A549 (cell line): ENCODE data around the gene OTUD7B. TPM values are rescaled to one million over a fixed set of nuclear protein-coding genes. Genes with fewer than 3 reads are reported as not detected.

Experiments used
- ATAC-seq, 2 experiments: fragments of 200-7000 bp in 1 of 2; fragments of >200 bp in 1 of 2; cut with Nextera tagmentation in 1 of 2; cut with Tn5 transposase in 1 of 2; 3 replicates each; pipeline versions ENCODE4 v1.8.0 to v1.9.1; 2018 to 2020; ENCODE audit warnings: mild to moderate bottlenecking in 1 of 2, moderate library complexity in 1 of 2
- CTCF ChIA-PET: fragments of 300-600 bp; sonication (Branson Sonifier 250); formaldehyde crosslinking; extraction: SDS; loops from one replicate; lab custom pipeline; 2021; ENCODE audit warnings: antibody characterized with exemption, inconsistent platforms; lab: Yijun Ruan, JAX
- POLR2A ChIA-PET: fragments of 350-600 bp; formaldehyde crosslinking; extraction: SDS; loops from one replicate; lab custom pipeline; 2021; ENCODE audit warnings: antibody characterized with exemption, inconsistent platforms; lab: Yijun Ruan, JAX
- DNase-seq, 2 experiments: peaks; one replicate each; pipeline versions ENCODE4 v3.0.0 to v3.0.0-alpha.2; 2011 to 2016; ENCODE audit warnings: low read depth in 1 of 2, low spot score in 1 of 2
- FAIRE-seq: peaks from 2 replicates; lab custom pipeline; 2011; peaks lifted over from hg19 to GRCh38; lab: Jason Lieb, UNC
- H3K27ac ChIP-seq, 2 experiments: fragments of >200 bp; sonication (Bioruptor Twin); formaldehyde crosslinking; 3 replicates each; pipeline ENCODE4 v1.5.1; 2016 to 2017
- H3K4me1 ChIP-seq: fragments of >200 bp; sonication (Bioruptor Twin); formaldehyde crosslinking; 3 replicates; pipeline ENCODE4 v1.6.1; 2016
- H3K4me2 ChIP-seq: fragments of >200 bp; sonication (Bioruptor Twin); formaldehyde crosslinking; 3 replicates; pipeline ENCODE4 v1.6.1; 2016
- H3K4me3 ChIP-seq: fragments of >200 bp; sonication (Bioruptor Twin); formaldehyde crosslinking; 3 replicates; pipeline ENCODE4 v1.5.1; 2016
- H3K9me3 ChIP-seq: fragments of >200 bp; sonication (Bioruptor Twin); formaldehyde crosslinking; 3 replicates; pipeline ENCODE4 v1.6.1; 2016
- BHLHE40 ChIP-seq: IDR thresholded peaks from 2 replicates; pipeline ENCODE4 v1.6.1; 2012; ENCODE audit warnings: low read depth, low read length, inconsistent platforms
- CBX8 ChIP-seq: fragments of 200-600 bp; sonication (generic); IDR thresholded peaks from 2 replicates; pipeline ENCODE4 v1.6.1; 2016
- CEBPB ChIP-seq, 2 experiments: fragments of >200 bp in 1 of 2; sonication (Bioruptor Twin) in 1 of 2; formaldehyde crosslinking in 1 of 2; IDR thresholded peaks; 2 replicates each; pipeline ENCODE4 v1.6.1; 2012 to 2016
- EHMT2 ChIP-seq: fragments of 200-600 bp; sonication (generic); IDR thresholded peaks from 2 replicates; pipeline ENCODE4 v1.6.1; 2016; ENCODE audit warnings: antibody characterized with exemption, low read depth, mild to moderate bottlenecking, moderate library complexity
- ESRRA ChIP-seq: fragments of 150-350 bp; IDR thresholded peaks from 2 replicates; pipeline ENCODE4 v1.6.1; 2014; ENCODE audit warnings: mild to moderate bottlenecking, low read length, borderline replicate concordance
- FOXS1 ChIP-seq: fragments of 250-450 bp; sonication (Bioruptor Pico); IDR thresholded peaks from 2 replicates; pipeline ENCODE4 v1.5.0; 2020; ENCODE audit warnings: mild to moderate bottlenecking, moderate library complexity
- GATA3 ChIP-seq: IDR thresholded peaks from 2 replicates; pipeline ENCODE4 v1.6.1; 2012; ENCODE audit warnings: borderline replicate concordance
- HOXA7 ChIP-seq: fragments of 250-450 bp; sonication (Bioruptor Pico); IDR thresholded peaks from 2 replicates; pipeline ENCODE4 v1.5.0; 2020; ENCODE audit warnings: mild to moderate bottlenecking, moderate library complexity
- JUN ChIP-seq, 2 experiments: fragments of >200 bp; sonication (Bioruptor Twin); formaldehyde crosslinking; IDR thresholded peaks; 2 replicates in 1 of 2; 3 replicates in 1 of 2; pipeline ENCODE4 v1.6.1; 2016 to 2017
- JUNB ChIP-seq: fragments of >200 bp; sonication (Bioruptor Twin); formaldehyde crosslinking; IDR thresholded peaks from 2 replicates; pipeline ENCODE4 v1.6.1; 2016
- KDM5A ChIP-seq: fragments of 200-600 bp; sonication (generic); IDR thresholded peaks from 2 replicates; pipeline ENCODE4 v1.6.1; 2016; ENCODE audit warnings: antibody characterized with exemption, mild to moderate bottlenecking
- MAFK ChIP-seq: fragments of 450-650 bp; IDR thresholded peaks from 2 replicates; pipeline ENCODE4 v1.6.1; 2014; ENCODE audit not compliant: partially characterized antibody
- MYC ChIP-seq: IDR thresholded peaks from 2 replicates; pipeline ENCODE4 v1.6.1; 2012; ENCODE audit warnings: mild to moderate bottlenecking, inconsistent platforms, low read length, improper control_type of control experiment, borderline replicate concordance
- NPAS2 ChIP-seq: fragments of 250-450 bp; sonication (Bioruptor Pico); IDR thresholded peaks from 2 replicates; pipeline ENCODE4 v1.8.0; 2022; ENCODE audit warnings: mild to moderate bottlenecking, moderate library complexity, borderline replicate concordance
- PHF8 ChIP-seq: fragments of 200-600 bp; sonication (generic); IDR thresholded peaks from 2 replicates; pipeline ENCODE4 v1.6.1; 2016; ENCODE audit warnings: low read depth, mild to moderate bottlenecking, antibody characterized with exemption, moderate library complexity, borderline replicate concordance
- POLR2AphosphoS2 ChIP-seq: conservative IDR thresholded peaks from 2 replicates; pipeline ENCODE4 v1.6.1; 2012; ENCODE audit warnings: low read length, improper control_type of control experiment, inconsistent platforms
- RNF2 ChIP-seq: fragments of 200-600 bp; sonication (generic); IDR thresholded peaks from 2 replicates; pipeline ENCODE4 v1.6.1; 2016; ENCODE audit warnings: low read depth, mild to moderate bottlenecking, antibody characterized with exemption, moderate library complexity, borderline replicate concordance
- WGBS: methylation state at CpG from one replicate; pipeline ENCODE4 v1.1.6; 2017; ENCODE audit errors: missing lambda C conversion rate; 5-methylcytosine and 5-hydroxymethylcytosine counted together
- polyA plus RNA-seq, 4 experiments: library from polyadenylated mRNA; depleted of rRNA in 3 of 4; stranded (reverse); fragments of >200 nt; fragmentation: RNase III in 1 of 4; extraction: RNeasy Plus Mini Kit Qiagen cat#74134 plus additional on column Dnase treatment in 1 of 4; gene quantifications; 2 replicates in 3 of 4; 3 replicates in 1 of 4; pipeline ENCODE4 v1.2.3, GENCODE V29; 2011 to 2017
- TF ChIP-seq, protein P1 (sequence below): fragments of 150-350 bp; IDR thresholded peaks from 2 replicates; pipeline ENCODE4 v1.6.1; 2014; ENCODE audit warnings: low read depth, mild to moderate bottlenecking, low read length
- TF ChIP-seq, protein P2 (sequence below): fragments of 200-600 bp; sonication (generic); IDR thresholded peaks from 2 replicates; pipeline ENCODE4 v1.6.1; 2016; ENCODE audit warnings: antibody characterized with exemption, mild to moderate bottlenecking, moderate library complexity

Gene OTUD7B
- polyA plus RNA-seq, 2 of the 4 experiments (the other 2 are of a cell fraction): 8.0 to 12.1 TPM

- no peak for FAIRE-seq
- peaks cover 7% of the 10 kb centered on the region for H3K4me1 ChIP-seq
- DNase-seq: no peak
- no peak overlapping the region for H3K4me2 ChIP-seq
- POLR2A ChIA-PET: no interaction called here
- H3K4me3 ChIP-seq: no peak overlapping the region
- TF ChIP-seq POLR2AphosphoS2 (no peak), GATA3 (no peak), CEBPB (IDR thresholded peaks at IDR 0.05) (no peak), CBX8 (no peak)
- TF ChIP-seq, protein P1, sequence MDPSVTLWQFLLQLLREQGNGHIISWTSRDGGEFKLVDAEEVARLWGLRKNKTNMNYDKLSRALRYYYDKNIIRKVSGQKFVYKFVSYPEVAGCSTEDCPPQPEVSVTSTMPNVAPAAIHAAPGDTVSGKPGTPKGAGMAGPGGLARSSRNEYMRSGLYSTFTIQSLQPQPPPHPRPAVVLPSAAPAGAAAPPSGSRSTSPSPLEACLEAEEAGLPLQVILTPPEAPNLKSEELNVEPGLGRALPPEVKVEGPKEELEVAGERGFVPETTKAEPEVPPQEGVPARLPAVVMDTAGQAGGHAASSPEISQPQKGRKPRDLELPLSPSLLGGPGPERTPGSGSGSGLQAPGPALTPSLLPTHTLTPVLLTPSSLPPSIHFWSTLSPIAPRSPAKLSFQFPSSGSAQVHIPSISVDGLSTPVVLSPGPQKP: no peak
- WGBS: 100% methylated on average over 3 of the region's 4 CpGs
- CTCF ChIA-PET: interaction anchor here (0.6 to 1.1 kb wide), 2 partner anchors 35 to 50 kb away, joined by 3 to 4 read pairs; no protein-coding TSS in a partner anchor
- no peaks in the 10 kb centered on the region for H3K9me3 ChIP-seq
- no peak overlapping the region for H3K27ac ChIP-seq
- no peak for ATAC-seq
Measured at GRCh38 chr1:150015651-150016131, 5.2 kb upstream of the OTUD7B start.

- H3K4me3 ChIP-seq: no peak overlapping the region
- H3K4me1 ChIP-seq: peaks cover 20% of the 10 kb centered on the region
- ChIA-PET CTCF (interaction anchor here (0.6 to 5.3 kb wide), 7 partner anchors 12 to 174 kb away, joined by 3 to 27 read pairs (median 4); no protein-coding TSS in a partner anchor), POLR2A (no interaction called here)
- DNase-seq (no peak), FAIRE-seq (no peak), ATAC-seq (no peak)
- no peak overlapping the region for H3K27ac ChIP-seq
- H3K4me2 ChIP-seq: no peak overlapping the region
- 100% methylated on average over 1 of the region's 1 CpG for WGBS
- TF ChIP-seq MYC (no peak), EHMT2 (no peak), PHF8 (no peak), POLR2AphosphoS2 (no peak), KDM5A (no peak), CBX8 (no peak), BHLHE40 (no peak), JUNB (no peak), FOXS1 (CRISPR knock-in tag) (no peak), CEBPB (IDR thresholded peaks at IDR 0.05) (no peak), NPAS2 (CRISPR knock-in tag) (no peak), GATA3 (no peak), RNF2 (no peak), HOXA7 (no peak), MAFK (no peak), ESRRA (no peak), JUN (IDR thresholded peaks at IDR 0.05) (no peak)
- TF ChIP-seq, protein P2, sequence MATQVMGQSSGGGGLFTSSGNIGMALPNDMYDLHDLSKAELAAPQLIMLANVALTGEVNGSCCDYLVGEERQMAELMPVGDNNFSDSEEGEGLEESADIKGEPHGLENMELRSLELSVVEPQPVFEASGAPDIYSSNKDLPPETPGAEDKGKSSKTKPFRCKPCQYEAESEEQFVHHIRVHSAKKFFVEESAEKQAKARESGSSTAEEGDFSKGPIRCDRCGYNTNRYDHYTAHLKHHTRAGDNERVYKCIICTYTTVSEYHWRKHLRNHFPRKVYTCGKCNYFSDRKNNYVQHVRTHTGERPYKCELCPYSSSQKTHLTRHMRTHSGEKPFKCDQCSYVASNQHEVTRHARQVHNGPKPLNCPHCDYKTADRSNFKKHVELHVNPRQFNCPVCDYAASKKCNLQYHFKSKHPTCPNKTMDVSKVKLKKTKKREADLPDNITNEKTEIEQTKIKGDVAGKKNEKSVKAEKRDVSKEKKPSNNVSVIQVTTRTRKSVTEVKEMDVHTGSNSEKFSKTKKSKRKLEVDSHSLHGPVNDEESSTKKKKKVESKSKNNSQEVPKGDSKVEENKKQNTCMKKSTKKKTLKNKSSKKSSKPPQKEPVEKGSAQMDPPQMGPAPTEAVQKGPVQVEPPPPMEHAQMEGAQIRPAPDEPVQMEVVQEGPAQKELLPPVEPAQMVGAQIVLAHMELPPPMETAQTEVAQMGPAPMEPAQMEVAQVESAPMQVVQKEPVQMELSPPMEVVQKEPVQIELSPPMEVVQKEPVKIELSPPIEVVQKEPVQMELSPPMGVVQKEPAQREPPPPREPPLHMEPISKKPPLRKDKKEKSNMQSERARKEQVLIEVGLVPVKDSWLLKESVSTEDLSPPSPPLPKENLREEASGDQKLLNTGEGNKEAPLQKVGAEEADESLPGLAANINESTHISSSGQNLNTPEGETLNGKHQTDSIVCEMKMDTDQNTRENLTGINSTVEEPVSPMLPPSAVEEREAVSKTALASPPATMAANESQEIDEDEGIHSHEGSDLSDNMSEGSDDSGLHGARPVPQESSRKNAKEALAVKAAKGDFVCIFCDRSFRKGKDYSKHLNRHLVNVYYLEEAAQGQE: no peak
- TF ChIP-seq, all 56 proteins: peak for 0
- H3K9me3 ChIP-seq: no peaks in the 10 kb centered on the region
Measured at GRCh38 chr1:150012611-150013010, 2.1 kb upstream of the OTUD7B start.
